Sigmoid colon (tissue), 7 donors: ENCODE measurements around the gene ORC2. TPM values are rescaled to one million over a fixed set of nuclear protein-coding genes. Genes with fewer than 3 reads are reported as not detected.

Source experiments
- DNase-seq: peaks from one replicate; pipeline ENCODE4 v3.0.0-alpha.2; 2019
- H3K27ac ChIP-seq, 4 donors: fragments of 200-600 bp; sonication (generic); one replicate each; pipeline ENCODE4 v1.5.1; 2016 to 2019; ENCODE audit warnings: mild to moderate bottlenecking in 1 of 4
- H3K27me3 ChIP-seq, 3 donors: fragments of 200-600 bp; sonication (generic); one replicate each; pipeline ENCODE4 v1.5.1; 2019; ENCODE audit warnings: mild to moderate bottlenecking in 1 of 3
- H3K36me3 ChIP-seq, 4 donors: fragments of 200-600 bp; sonication (generic); one replicate each; pipeline ENCODE4 v1.5.1; 2016 to 2019
- H3K4me1 ChIP-seq, 4 donors: fragments of 200-600 bp; sonication (generic); one replicate each; pipeline ENCODE4 v1.5.1; 2017 to 2019
- H3K4me3 ChIP-seq, 4 donors: fragments of 200-600 bp; sonication (generic); one replicate each; pipeline ENCODE4 v1.5.1; 2017 to 2019; ENCODE audit warnings: mild to moderate bottlenecking in 2 of 4, moderate library complexity in 1 of 4
- H3K9me3 ChIP-seq, 4 donors: fragments of 200-600 bp in 3 of 4; sonication (generic) in 3 of 4; one replicate each; pipeline versions ENCODE4 v1.5.1 to v1.6.1; 2013 to 2019
- CTCF ChIP-seq, 4 experiments: fragments of 450-650 bp in 3 of 4; fragments of 200-600 bp in 1 of 4; IDR thresholded peaks; one replicate each; pipeline ENCODE4 v1.5.1; 2016 to 2019; ENCODE audit warnings: antibody characterized with exemption in 4 of 4, mild to moderate bottlenecking in 3 of 4, moderate library complexity in 2 of 4
- EP300 ChIP-seq, 4 donors: sonication (generic); formaldehyde crosslinking; IDR thresholded peaks; one replicate each; pipeline ENCODE4 v1.6.1; 2017; ENCODE audit warnings: antibody characterized with exemption in 4 of 4
- POLR2A ChIP-seq, 2 donors: fragments of 450-650 bp; IDR thresholded peaks; one replicate each; pipeline ENCODE4 v1.6.1; 2016; ENCODE audit warnings: antibody characterized with exemption in 2 of 2, mild to moderate bottlenecking in 2 of 2, moderate library complexity in 2 of 2
- POLR2AphosphoS5 ChIP-seq, 4 donors: sonication (generic); formaldehyde crosslinking; IDR thresholded peaks; one replicate each; pipeline ENCODE4 v1.6.1; 2017; ENCODE audit warnings: antibody characterized with exemption in 4 of 4
- WGBS, 2 donors: extraction: QIAGEN DNeasy Blood & Tissue Kit; methylation state at CpG; one replicate each; pipeline ENCODE4 v1.1.7; 2013; 5-methylcytosine and 5-hydroxymethylcytosine counted together
- intact Hi-C: fragments of 100-400 bp; cut with DNase I; formaldehyde crosslinking; loops from one replicate; pipeline ENCODE4 v1.15.1; 2023
- polyA plus RNA-seq, 3 donors: library from polyadenylated mRNA; stranded (reverse); fragments of 200-250 nt; gene quantifications; one replicate each; pipeline ENCODE4 v1.2.3, GENCODE V29; 2013
- total RNA-seq, 4 donors: library from RNA; depleted of rRNA; stranded (reverse); fragments of >200 nt; gene quantifications; one replicate each; pipeline ENCODE4 v1.1.0, GENCODE V29; 2016
- donor health status: healthy with polysubstance abuse.
- donor health status: Bipolar disorder and iron deficiency.
- donor health status: healthy.

The ORC2 gene
- total and polyA plus RNA-seq, 7 donors: 3.6 to 19.3 (median 12.9) TPM

- 95 to 96% methylated on average over 4 of the region's 4 CpGs for WGBS, 2 donors
- DNase-seq: no peak
Observed at GRCh38 chr2:200945395-200945729, 18.1 kb downstream of the ORC2 start.

GRCh38 chr2:200944467-200945394 lies 18.7 kb downstream of the ORC2 start:
- TF ChIP-seq POLR2AphosphoS5 (IDR thresholded peaks at IDR 0.05): no peak
- no peak for TF ChIP-seq POLR2A (IDR thresholded peaks at IDR 0.05)
- no peak for TF ChIP-seq CTCF (IDR thresholded peaks at IDR 0.05)
- no peak for TF ChIP-seq EP300 (IDR thresholded peaks at IDR 0.05)
- Histone ChIP-seq H3K9me3 (no peaks in the 10 kb centered on the region), H3K4me1 (no peaks in the 10 kb centered on the region), H3K4me3 (no peak overlapping the region), H3K36me3 (peaks cover 4 to 93% (median 8%) of the 10 kb centered on the region in 4 donors), H3K27ac (no peak overlapping the region), H3K27me3 (no peaks in the 10 kb centered on the region)
- 69 to 82% methylated on average over 12 of the region's 12 CpGs for WGBS, 2 donors
- intact Hi-C loops: no loop called here
- DNase-seq: no peak

More at GRCh38 chr2:200945395-200945729, 18.1 kb downstream of the ORC2 start:
- no peaks in the 10 kb centered on the region for H3K4me1 ChIP-seq
- H3K9me3 ChIP-seq: no peaks in the 10 kb centered on the region
- H3K27ac ChIP-seq: no peak overlapping the region
- TF ChIP-seq POLR2A (IDR thresholded peaks at IDR 0.05): no peak
- no peak for TF ChIP-seq EP300 (IDR thresholded peaks at IDR 0.05)
- no peak for TF ChIP-seq POLR2AphosphoS5 (IDR thresholded peaks at IDR 0.05)
- TF ChIP-seq CTCF (IDR thresholded peaks at IDR 0.05): no peak
- no peaks in the 10 kb centered on the region for H3K27me3 ChIP-seq
- peaks cover 4 to 92% (median 5%) of the 10 kb centered on the region in 4 donors for H3K36me3 ChIP-seq
- intact Hi-C loops: no loop called here
- no peak overlapping the region for H3K4me3 ChIP-seq

GRCh38 chr2:200943527-200944105 lies 19.8 kb downstream of the ORC2 start:
- peaks cover 4 to 94% (median 10%) of the 10 kb centered on the region in 4 donors for H3K36me3 ChIP-seq

GRCh38 chr2:200939832-200940231 lies 23.6 kb downstream of the ORC2 start:
- WGBS, 2 donors: 94 to 99% methylated on average over 1 of the region's 1 CpG

More at GRCh38 chr2:200943527-200944105, 19.8 kb downstream of the ORC2 start:
- Histone ChIP-seq H3K4me3 (no peak overlapping the region), H3K4me1 (no peaks in the 10 kb centered on the region), H3K9me3 (no peaks in the 10 kb centered on the region), H3K27me3 (no peaks in the 10 kb centered on the region), H3K27ac (no peak overlapping the region)
- intact Hi-C loops: no loop called here
- 81 to 92% methylated on average over 1 of the region's 1 CpG for WGBS, 2 donors
- no peak for DNase-seq
- TF ChIP-seq POLR2AphosphoS5 (IDR thresholded peaks at IDR 0.05): no peak
- TF ChIP-seq POLR2A (IDR thresholded peaks at IDR 0.05): no peak
- no peak for TF ChIP-seq EP300 (IDR thresholded peaks at IDR 0.05)
- TF ChIP-seq CTCF (IDR thresholded peaks at IDR 0.05): no peak

More at GRCh38 chr2:200939832-200940231, 23.6 kb downstream of the ORC2 start:
- H3K27ac ChIP-seq: no peak overlapping the region
- H3K9me3 ChIP-seq: no peaks in the 10 kb centered on the region
- H3K4me3 ChIP-seq: no peak overlapping the region
- TF ChIP-seq CTCF (IDR thresholded peaks at IDR 0.05): no peak
- TF ChIP-seq EP300 (IDR thresholded peaks at IDR 0.05): no peak
- TF ChIP-seq POLR2AphosphoS5 (IDR thresholded peaks at IDR 0.05): no peak
- no peak for TF ChIP-seq POLR2A (IDR thresholded peaks at IDR 0.05)
- H3K36me3 ChIP-seq: peaks cover 4 to 94% (median 13%) of the 10 kb centered on the region in 4 donors
- no peak for DNase-seq
- H3K4me1 ChIP-seq: no peaks in the 10 kb centered on the region
- H3K27me3 ChIP-seq: no peaks in the 10 kb centered on the region
- intact Hi-C loops: no loop called here
